ENCODE measurements around the gene DAPK2. TPM values are rescaled to one million over a fixed set of nuclear protein-coding genes. Genes with fewer than 3 reads are reported as not detected.

Gene DAPK2
- total RNA-seq, 4 donors from 2014 or later, result 28.5 to 70.8 (median 52.7) TPM

GRCh38 chr15:63879995-63880394 lies 166.3 kb downstream of the DAPK2 start:
- H3K4me3 ChIP-seq, result no peak overlapping the region
- no peak for DNase-seq
- intact Hi-C loops (cut with DNase I; ENCODE audit: low total_unique reads) (no loop called here), in situ Hi-C loops (cut with MboI; ENCODE audit: low sequenced_read_pairs in 4 of 4) (loop anchor here in 3 of 4 donors (10.0 to 25.0 kb wide), 4 partner anchors 115 to 182 kb away; no protein-coding TSS in a partner anchor)
- TF ChIP-seq POLR2A (IDR thresholded peaks at IDR 0.05), result no peak
- TF ChIP-seq CTCF (IDR thresholded peaks at IDR 0.05 in 4 of 5, conservative IDR thresholded peaks at IDR 0.05 in 1 of 5), result no peak
- no peaks in the 10 kb centered on the region for H3K9me3 ChIP-seq
- no peak for ATAC-seq
- H3K27ac ChIP-seq, result no peak overlapping the region
- no peaks in the 10 kb centered on the region for H3K27me3 ChIP-seq
- no peaks in the 10 kb centered on the region for H3K36me3 ChIP-seq
- H3K4me1 ChIP-seq, result peaks cover 16 to 31% of the 10 kb centered on the region in 2 donors

- intact Hi-C loops (cut with DNase I; ENCODE audit: low total_unique reads), result no loop called here
- DNase-seq (no peak), ATAC-seq (no peak)
- Histone ChIP-seq H3K36me3 (no peaks in the 10 kb centered on the region), H3K9me3 (no peaks in the 10 kb centered on the region), H3K27ac (no peak overlapping the region), H3K27me3 (no peaks in the 10 kb centered on the region), H3K4me1 (peaks cover 15 to 24% of the 10 kb centered on the region in 2 donors), H3K4me3 (no peak overlapping the region)
- TF ChIP-seq CTCF (IDR thresholded peaks at IDR 0.05 in 4 of 5, conservative IDR thresholded peaks at IDR 0.05 in 1 of 5), result no peak
- in situ Hi-C loops (cut with MboI; ENCODE audit: low sequenced_read_pairs in 4 of 4), result loop anchor here in 2 of 4 donors (25.0 kb wide), 2 partner anchors 117 to 183 kb away; no protein-coding TSS in a partner anchor
Observed at GRCh38 chr15:63879211-63879610, 167.1 kb downstream of the DAPK2 start.

GRCh38 chr15:63877713-63878271 lies 168.5 kb downstream of the DAPK2 start:
- in situ Hi-C loops (cut with MboI; ENCODE audit: low sequenced_read_pairs in 4 of 4), result loop anchor here in 2 of 4 donors (25.0 kb wide), 2 partner anchors 115 to 185 kb away; no protein-coding TSS in a partner anchor
- no peak overlapping the region for H3K27ac ChIP-seq
- no peak overlapping the region for H3K4me3 ChIP-seq
- no peak for TF ChIP-seq POLR2A (IDR thresholded peaks at IDR 0.05)
- no peak for TF ChIP-seq CTCF (IDR thresholded peaks at IDR 0.05 in 4 of 5, conservative IDR thresholded peaks at IDR 0.05 in 1 of 5)
- intact Hi-C loops (cut with DNase I; ENCODE audit: low total_unique reads), result no loop called here
- H3K27me3 ChIP-seq, result no peaks in the 10 kb centered on the region
- peaks cover 23 to 30% of the 10 kb centered on the region in 2 donors for H3K4me1 ChIP-seq
- H3K36me3 ChIP-seq, result no peaks in the 10 kb centered on the region
- no peak for ATAC-seq
- H3K9me3 ChIP-seq, result no peaks in the 10 kb centered on the region
- no peak for DNase-seq

- H3K27me3 ChIP-seq, result no peaks in the 10 kb centered on the region
- ATAC-seq, result no peak
- peaks cover 18 to 22% of the 10 kb centered on the region in 2 donors for H3K4me1 ChIP-seq
- no peaks in the 10 kb centered on the region for H3K36me3 ChIP-seq
- H3K9me3 ChIP-seq, result no peaks in the 10 kb centered on the region
- intact Hi-C loops (cut with DNase I; ENCODE audit: low total_unique reads), result no loop called here
- no peak for DNase-seq
- H3K27ac ChIP-seq, result no peak overlapping the region
- H3K4me3 ChIP-seq, result no peak overlapping the region
- in situ Hi-C loops (cut with MboI; ENCODE audit: low sequenced_read_pairs in 4 of 4), result loop anchor here in 2 of 4 donors (25.0 kb wide), 2 partner anchors 114 to 186 kb away; no protein-coding TSS in a partner anchor
- no peak for TF ChIP-seq POLR2A (IDR thresholded peaks at IDR 0.05)
- TF ChIP-seq CTCF (IDR thresholded peaks at IDR 0.05 in 4 of 5, conservative IDR thresholded peaks at IDR 0.05 in 1 of 5), result no peak
Observed at GRCh38 chr15:63876085-63876662, 170.1 kb downstream of the DAPK2 start.
